ENCODE results near the gene CAB39L.

Gene CAB39L

DNA sequence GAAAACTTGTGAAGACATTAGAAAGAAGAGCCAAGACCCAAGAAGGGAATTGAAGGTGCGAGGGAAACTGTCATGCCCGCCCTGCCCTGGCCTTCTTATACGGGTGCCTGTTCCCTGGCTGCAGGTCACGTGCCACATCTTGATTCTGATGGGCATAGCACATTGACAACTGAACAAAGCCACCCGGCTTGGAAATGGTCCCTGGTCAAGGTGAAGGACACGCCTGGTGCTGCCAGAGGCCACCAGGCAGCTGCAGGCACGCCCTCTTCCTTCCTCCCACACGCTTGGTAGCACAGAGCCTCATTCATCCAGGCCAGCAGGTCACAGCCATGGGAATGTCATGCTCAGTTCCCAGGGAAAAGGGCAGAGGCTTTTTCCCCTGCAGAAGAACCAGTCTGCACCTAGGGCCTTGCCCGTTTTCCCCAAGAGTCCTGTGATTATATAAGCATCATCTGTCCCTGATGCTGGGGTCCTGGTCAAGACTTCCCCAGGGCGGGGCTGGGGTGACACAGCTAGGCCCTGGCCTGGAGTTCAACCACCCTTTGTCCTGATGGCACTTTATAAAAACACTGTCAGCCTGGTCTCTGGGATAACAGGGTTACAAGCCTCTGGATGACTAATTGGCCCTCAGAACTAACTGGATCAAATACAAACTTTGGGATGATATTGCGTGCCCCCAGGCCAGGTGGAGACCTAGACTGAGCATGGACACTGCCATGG lies 140.2 kb downstream of the CAB39L start:
- TF ChIP-seq, protein P1, sequence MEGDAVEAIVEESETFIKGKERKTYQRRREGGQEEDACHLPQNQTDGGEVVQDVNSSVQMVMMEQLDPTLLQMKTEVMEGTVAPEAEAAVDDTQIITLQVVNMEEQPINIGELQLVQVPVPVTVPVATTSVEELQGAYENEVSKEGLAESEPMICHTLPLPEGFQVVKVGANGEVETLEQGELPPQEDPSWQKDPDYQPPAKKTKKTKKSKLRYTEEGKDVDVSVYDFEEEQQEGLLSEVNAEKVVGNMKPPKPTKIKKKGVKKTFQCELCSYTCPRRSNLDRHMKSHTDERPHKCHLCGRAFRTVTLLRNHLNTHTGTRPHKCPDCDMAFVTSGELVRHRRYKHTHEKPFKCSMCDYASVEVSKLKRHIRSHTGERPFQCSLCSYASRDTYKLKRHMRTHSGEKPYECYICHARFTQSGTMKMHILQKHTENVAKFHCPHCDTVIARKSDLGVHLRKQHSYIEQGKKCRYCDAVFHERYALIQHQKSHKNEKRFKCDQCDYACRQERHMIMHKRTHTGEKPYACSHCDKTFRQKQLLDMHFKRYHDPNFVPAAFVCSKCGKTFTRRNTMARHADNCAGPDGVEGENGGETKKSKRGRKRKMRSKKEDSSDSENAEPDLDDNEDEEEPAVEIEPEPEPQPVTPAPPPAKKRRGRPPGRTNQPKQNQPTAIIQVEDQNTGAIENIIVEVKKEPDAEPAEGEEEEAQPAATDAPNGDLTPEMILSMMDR (IDR thresholded peaks at IDR 0.05; ENCODE audit: low read depth, low read length) = no peak
- TF ChIP-seq EZH2phosphoT487 (IDR thresholded peaks at IDR 0.05; ENCODE audit: low read depth) = no peak
- no peak overlapping the region for H3K4me2 ChIP-seq (ENCODE audit: low read length)
- no peaks in the 10 kb centered on the region for H3K36me3 ChIP-seq (replicated peaks; ENCODE audit: low read depth, low read length)
- H3K27me3 ChIP-seq (ENCODE audit: low read depth, low read length) = no peaks in the 10 kb centered on the region
- no peaks in the 10 kb centered on the region for H4K20me1 ChIP-seq (ENCODE audit: insufficient read depth, low read length)
- no peaks in the 10 kb centered on the region for H3K9me3 ChIP-seq (ENCODE audit: insufficient read depth, low read length)
- no peak overlapping the region for H2AFZ ChIP-seq (ENCODE audit: low read depth, low read length)
- H3K27ac ChIP-seq (ENCODE audit: low read length) = no peak overlapping the region
- no peak overlapping the region for H3K9ac ChIP-seq (ENCODE audit: low read length)
- no peaks in the 10 kb centered on the region for H3K79me2 ChIP-seq (ENCODE audit: low read length)
- H3K4me1 ChIP-seq (ENCODE audit: low read length) = peaks cover 27% of the 10 kb centered on the region
- no peak overlapping the region for H3K4me3 ChIP-seq (ENCODE audit: low read length)

DNA sequence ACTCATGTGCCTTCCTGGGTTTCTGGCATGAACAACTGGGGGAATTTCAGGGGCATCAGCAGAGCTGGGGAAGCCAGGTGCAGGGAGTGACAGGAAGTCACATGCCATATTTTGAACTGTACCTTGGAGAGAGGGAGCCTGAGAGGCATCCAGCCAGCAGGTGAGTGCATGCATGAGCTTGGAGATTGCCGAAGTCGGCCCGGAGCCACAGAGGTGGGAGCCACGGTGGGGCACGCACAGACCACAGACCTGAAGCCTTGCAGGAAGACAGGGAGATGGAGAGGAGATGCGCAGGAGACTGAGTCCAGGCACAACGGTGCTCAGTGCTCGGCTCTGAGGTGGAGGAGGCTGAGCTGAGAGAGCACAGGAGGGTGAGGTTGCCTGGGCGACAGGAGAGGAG lies 141.0 kb downstream of the CAB39L start:
- Histone ChIP-seq H3K4me2 (ENCODE audit: low read length) (no peak overlapping the region; the same call in 1 of the 2 replicates), H4K20me1 (ENCODE audit: insufficient read depth, low read length) (no peaks in the 10 kb centered on the region), H3K4me1 (ENCODE audit: low read length) (peaks cover 27% of the 10 kb centered on the region), H3K27ac (ENCODE audit: low read length) (no peak overlapping the region), H3K36me3 (replicated peaks; ENCODE audit: low read depth, low read length) (no peaks in the 10 kb centered on the region), H2AFZ (ENCODE audit: low read depth, low read length) (no peak overlapping the region), H3K9me3 (ENCODE audit: insufficient read depth, low read length) (no peaks in the 10 kb centered on the region), H3K27me3 (ENCODE audit: low read depth, low read length) (no peaks in the 10 kb centered on the region), H3K4me3 (ENCODE audit: low read length) (no peak overlapping the region), H3K9ac (ENCODE audit: low read length) (no peak overlapping the region), H3K79me2 (ENCODE audit: low read length) (no peaks in the 10 kb centered on the region)
- TF ChIP-seq, protein P1 (IDR thresholded peaks at IDR 0.05; ENCODE audit: low read depth, low read length) = no peak
- no peak for TF ChIP-seq EZH2phosphoT487 (IDR thresholded peaks at IDR 0.05; ENCODE audit: low read depth)

DNA sequence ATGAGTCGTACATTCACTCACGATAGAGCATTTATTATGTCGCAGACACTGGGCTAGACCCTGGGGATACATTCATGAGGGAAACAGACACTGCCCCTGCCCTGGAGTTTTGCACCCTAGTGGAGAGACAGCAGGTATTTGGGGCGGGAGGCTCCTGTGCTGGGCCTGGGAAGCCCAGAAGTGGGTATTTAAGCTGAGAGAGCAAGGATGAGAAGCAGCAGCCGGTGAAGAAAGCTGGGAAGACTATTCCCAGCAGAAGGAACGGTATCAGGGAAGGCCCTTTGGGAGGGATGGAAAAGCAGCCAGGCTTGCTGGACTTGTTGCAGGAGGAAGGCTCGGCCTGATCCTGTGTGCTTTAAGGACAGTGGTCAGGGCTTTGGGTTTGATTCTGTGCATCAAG lies 141.6 kb downstream of the CAB39L start:
- TF ChIP-seq, protein P1 (IDR thresholded peaks at IDR 0.05; ENCODE audit: low read depth, low read length) = no peak
- TF ChIP-seq EZH2phosphoT487 (IDR thresholded peaks at IDR 0.05; ENCODE audit: low read depth) = no peak

DNA sequence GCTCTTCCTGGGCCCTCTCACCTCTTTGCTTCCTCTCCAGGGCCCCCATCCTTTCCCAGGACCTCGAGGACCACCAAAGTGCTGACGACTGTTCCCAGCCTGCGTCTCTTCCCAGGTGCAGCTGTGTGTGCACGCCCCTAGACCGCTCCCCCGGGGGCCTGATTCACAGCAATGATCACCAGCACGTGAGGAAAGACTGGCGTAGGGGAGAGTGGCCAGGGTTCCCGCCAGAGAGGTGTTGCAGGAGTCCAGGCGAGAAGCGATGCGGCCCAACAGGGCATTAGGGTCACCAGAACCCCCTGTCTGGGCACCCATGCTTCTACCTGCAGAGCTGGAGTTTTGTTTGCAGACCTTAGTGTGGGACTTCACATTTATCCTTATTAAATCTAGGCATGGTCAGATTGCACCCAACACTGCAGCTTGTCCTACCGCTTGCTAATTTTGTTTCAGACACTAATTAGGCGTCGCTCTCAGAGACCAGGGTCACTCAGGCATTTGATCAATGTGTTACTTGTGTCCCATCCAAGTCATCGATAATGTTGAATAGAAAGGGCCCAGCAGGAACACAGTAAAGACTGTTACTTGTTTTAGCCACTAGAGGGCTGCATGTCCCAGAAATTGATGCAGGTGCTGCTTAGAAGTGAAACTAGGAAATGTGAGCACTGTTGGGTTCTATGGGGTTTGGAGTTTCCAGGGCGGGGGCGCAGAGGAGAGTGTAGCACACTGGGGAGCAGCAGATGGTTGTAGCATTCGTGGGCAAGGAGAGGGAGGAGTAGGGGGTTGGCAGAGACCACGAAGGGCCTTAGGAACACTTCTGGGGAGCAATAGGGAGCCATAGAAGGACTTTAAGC lies 142.9 kb downstream of the CAB39L start:
- no peaks in the 10 kb centered on the region for H4K20me1 ChIP-seq (ENCODE audit: insufficient read depth, low read length)
- no peaks in the 10 kb centered on the region for H3K27me3 ChIP-seq (ENCODE audit: low read depth, low read length)
- H3K9ac ChIP-seq (ENCODE audit: low read length) = peak overlapping the region; percentile 63
- H3K27ac ChIP-seq (ENCODE audit: low read length) = no peak overlapping the region
- TF ChIP-seq EZH2phosphoT487 (IDR thresholded peaks at IDR 0.05; ENCODE audit: low read depth) = no peak
- TF ChIP-seq, protein P1 (IDR thresholded peaks at IDR 0.05; ENCODE audit: low read depth, low read length) = peak; percentile 98
- H3K4me2 ChIP-seq (ENCODE audit: low read length) = peak overlapping the region; percentile 76
- no peaks in the 10 kb centered on the region for H3K36me3 ChIP-seq (replicated peaks; ENCODE audit: low read depth, low read length)
- peak overlapping the region; percentile 72 for H3K4me3 ChIP-seq (ENCODE audit: low read length)
- H3K9me3 ChIP-seq (ENCODE audit: insufficient read depth, low read length) = no peaks in the 10 kb centered on the region
- peaks cover 26% of the 10 kb centered on the region for H3K4me1 ChIP-seq (ENCODE audit: low read length)
- H3K79me2 ChIP-seq (ENCODE audit: low read length) = no peaks in the 10 kb centered on the region
- H2AFZ ChIP-seq (ENCODE audit: low read depth, low read length) = peak overlapping the region; percentile 88

More for the DNA sequence above, 141.6 kb downstream of the CAB39L start:
- H3K27me3 ChIP-seq (ENCODE audit: low read depth, low read length) = no peaks in the 10 kb centered on the region
- H3K36me3 ChIP-seq (replicated peaks; ENCODE audit: low read depth, low read length) = no peaks in the 10 kb centered on the region
- no peaks in the 10 kb centered on the region for H4K20me1 ChIP-seq (ENCODE audit: insufficient read depth, low read length)
- no peak overlapping the region for H3K4me3 ChIP-seq (ENCODE audit: low read length)
- H2AFZ ChIP-seq (ENCODE audit: low read depth, low read length) = no peak overlapping the region
- no peaks in the 10 kb centered on the region for H3K79me2 ChIP-seq (ENCODE audit: low read length)
- H3K4me2 ChIP-seq (ENCODE audit: low read length) = peak overlapping the region; percentile 5; the same call in 1 of the 2 replicates
- no peaks in the 10 kb centered on the region for H3K9me3 ChIP-seq (ENCODE audit: insufficient read depth, low read length)
- no peak overlapping the region for H3K9ac ChIP-seq (ENCODE audit: low read length)
- H3K4me1 ChIP-seq (ENCODE audit: low read length) = peaks cover 27% of the 10 kb centered on the region
- no peak overlapping the region for H3K27ac ChIP-seq (ENCODE audit: low read length)

Data from OCI-LY3 (cell line).